Measurements from ENCODE around the gene AMOTL1. TPM values are rescaled to one million over a fixed set of nuclear protein-coding genes. Genes with fewer than 3 reads are reported as not detected.

AMOTL1 gene
- total and polyA plus RNA-seq, 2 donors (not counting 3 experiments of a cell fraction or from before 2014, with no cell fraction given): 12.5 to 37.8 TPM

GRCh38 chr11:94871491-94872185 is 103.5 kb downstream of the AMOTL1 start:
- H3K9me3 ChIP-seq (replicated peaks; ENCODE audit: control insufficient read depth, insufficient read depth, low read length): no peaks in the 10 kb centered on the region
- TF ChIP-seq FOS (IDR thresholded peaks at IDR 0.05; ENCODE audit: borderline replicate concordance, insufficient read depth, low read length) (no peak), POLR2A (IDR thresholded peaks at IDR 0.05; ENCODE audit: low read depth, low read length) (no peak), JUN (IDR thresholded peaks at IDR 0.05; ENCODE audit: borderline replicate concordance, insufficient read depth, insufficient read length, low read depth) (no peak), EZH2 (IDR thresholded peaks at IDR 0.05; ENCODE audit: borderline replicate concordance, low read depth, low read length, severe bottlenecking) (no peak), POLR2AphosphoS5 (IDR thresholded peaks at IDR 0.05; ENCODE audit: insufficient read depth, low read depth, low read length) (no peak)
- TF ChIP-seq, protein P1, sequence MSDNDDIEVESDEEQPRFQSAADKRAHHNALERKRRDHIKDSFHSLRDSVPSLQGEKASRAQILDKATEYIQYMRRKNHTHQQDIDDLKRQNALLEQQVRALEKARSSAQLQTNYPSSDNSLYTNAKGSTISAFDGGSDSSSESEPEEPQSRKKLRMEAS (IDR thresholded peaks at IDR 0.05; ENCODE audit: insufficient read depth, insufficient read length): no peak
- TF ChIP-seq, protein P2, sequence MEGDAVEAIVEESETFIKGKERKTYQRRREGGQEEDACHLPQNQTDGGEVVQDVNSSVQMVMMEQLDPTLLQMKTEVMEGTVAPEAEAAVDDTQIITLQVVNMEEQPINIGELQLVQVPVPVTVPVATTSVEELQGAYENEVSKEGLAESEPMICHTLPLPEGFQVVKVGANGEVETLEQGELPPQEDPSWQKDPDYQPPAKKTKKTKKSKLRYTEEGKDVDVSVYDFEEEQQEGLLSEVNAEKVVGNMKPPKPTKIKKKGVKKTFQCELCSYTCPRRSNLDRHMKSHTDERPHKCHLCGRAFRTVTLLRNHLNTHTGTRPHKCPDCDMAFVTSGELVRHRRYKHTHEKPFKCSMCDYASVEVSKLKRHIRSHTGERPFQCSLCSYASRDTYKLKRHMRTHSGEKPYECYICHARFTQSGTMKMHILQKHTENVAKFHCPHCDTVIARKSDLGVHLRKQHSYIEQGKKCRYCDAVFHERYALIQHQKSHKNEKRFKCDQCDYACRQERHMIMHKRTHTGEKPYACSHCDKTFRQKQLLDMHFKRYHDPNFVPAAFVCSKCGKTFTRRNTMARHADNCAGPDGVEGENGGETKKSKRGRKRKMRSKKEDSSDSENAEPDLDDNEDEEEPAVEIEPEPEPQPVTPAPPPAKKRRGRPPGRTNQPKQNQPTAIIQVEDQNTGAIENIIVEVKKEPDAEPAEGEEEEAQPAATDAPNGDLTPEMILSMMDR (IDR thresholded peaks at IDR 0.05; ENCODE audit: extremely low read depth in 1 of 2, insufficient read depth in 1 of 2, low read depth in 1 of 2, low read length in 2 of 2): no peak
- no TSS peak for BruUV-seq (replicated peaks)
- H3K27ac ChIP-seq (ENCODE audit: insufficient read depth, low read depth, low read length): no peak overlapping the region
- H3K9ac ChIP-seq (replicated peaks; ENCODE audit: extremely low read depth, insufficient read depth, low read length): no peak overlapping the region
- no peaks in the 10 kb centered on the region for H3K9me1 ChIP-seq (replicated peaks; ENCODE audit: control insufficient read depth, extremely low read depth, insufficient read depth, low read length)
- FAIRE-seq (no peak), DNase-seq (ENCODE audit: low read depth, low spot score) (no peak)
- dilution Hi-C loops (cut with MboI; ENCODE audit: extremely low pct_ligation_motif_present, low sequenced_read_pairs) (no loop called here), intact Hi-C loops (cut with micrococcal nuclease) (no loop called here)
- H2AFZ ChIP-seq (ENCODE audit: low read depth, low read length): no peak overlapping the region
- H3K4me2 ChIP-seq (ENCODE audit: insufficient read depth, low read length): no peak overlapping the region
- no peaks in the 10 kb centered on the region for H3K27me3 ChIP-seq (ENCODE audit: control insufficient read depth in 2 of 2, insufficient read depth in 2 of 2, low read length in 2 of 2)
- H3K4me1 ChIP-seq (ENCODE audit: control insufficient read depth, extremely low read depth, insufficient read depth, low read length): peaks cover 6% of the 10 kb centered on the region
- no peak overlapping the region for H3K4me3 ChIP-seq (replicated peaks in 1 of 3; ENCODE audit: insufficient read depth in 1 of 3, low read depth in 1 of 3, low read length in 3 of 3)
- no peaks in the 10 kb centered on the region for H3K79me2 ChIP-seq (ENCODE audit: control insufficient read depth, insufficient read depth, low read length)
- no peaks in the 10 kb centered on the region for H4K20me1 ChIP-seq (replicated peaks; ENCODE audit: control insufficient read depth, extremely low read depth, insufficient read depth, low read length)
- peaks cover 15 to 30% of the 10 kb centered on the region in 2 experiments for H3K36me3 ChIP-seq (ENCODE audit: control insufficient read depth in 2 of 2, extremely low read depth in 1 of 2, insufficient read depth in 2 of 2, low read length in 2 of 2)
- ChIA-PET POLR2A (no interaction called here), CTCF (interaction anchor here (1.1 to 1.3 kb wide), 3 partner anchors 9 to 248 kb away, joined by 3 read pairs; no protein-coding TSS in a partner anchor)

All from endothelial cell of umbilical vein (primary cell).